ENCODE measurements around the gene FCSK.

FCSK gene

GRCh38 chr16:70455910-70456309 is 1.5 kb downstream of the FCSK start:
- DNase-seq: no peak

GRCh38 chr16:70457446-70458166 is 3.2 kb downstream of the FCSK start:
- DNase-seq: no peak

- peak; percentile 31 to 75 (median 62) for DNase-seq
These were observed 6.4 kb downstream of the FCSK start for GRCh38 chr16:70460737-70461261.

GRCh38 chr16:70463235-70463634 is 8.8 kb downstream of the FCSK start:
- no peak for DNase-seq

- DNase-seq: no peak
These were observed 11.8 kb downstream of the FCSK start for GRCh38 chr16:70465999-70466804.

GRCh38 chr16:70466805-70467076 is 12.3 kb downstream of the FCSK start:
- no peak for DNase-seq

- DNase-seq: no peak
These were observed 12.7 kb downstream of the FCSK start for GRCh38 chr16:70467113-70467512.

GRCh38 chr16:70467608-70468007 is 13.2 kb downstream of the FCSK start:
- DNase-seq: no peak

- DNase-seq: peak in 1 of 4 experiments; percentile 3
These were observed 14.6 kb downstream of the FCSK start for GRCh38 chr16:70468776-70469525.

- DNase-seq: peak in 1 of 4 experiments; percentile 1
These were observed 15.9 kb downstream of the FCSK start for GRCh38 chr16:70470141-70470926.

GRCh38 chr16:70470927-70471341 is 16.5 kb downstream of the FCSK start:
- peak in 2 of 4 experiments; percentile 38 to 55 for DNase-seq

- DNase-seq: no peak
These were observed 18.5 kb downstream of the FCSK start for GRCh38 chr16:70472786-70473433.

GRCh38 chr16:70473446-70474319 is 19.3 kb downstream of the FCSK start:
- DNase-seq: no peak

GRCh38 chr16:70474320-70475053 is 20.1 kb downstream of the FCSK start:
- DNase-seq: no peak

- DNase-seq: no peak
These were observed 20.9 kb downstream of the FCSK start for GRCh38 chr16:70475054-70475871.

- no peak for DNase-seq
These were observed 22.1 kb downstream of the FCSK start for GRCh38 chr16:70476272-70477020.

GRCh38 chr16:70478169-70478568 is 23.8 kb downstream of the FCSK start:
- DNase-seq: no peak

GRCh38 chr16:70478912-70479341 is 24.5 kb downstream of the FCSK start:
- DNase-seq: no peak

Measured in suppressor macrophage (primary cell).